GM18507 (cell line): ENCODE data around the gene WDR37.
"Not testable (repeated sequence)": the region's sequence is repeated elsewhere in the genome, so short reads cannot be mapped to it uniquely, and the experiment has no call there.

ENCODE experiments used
- DNase-seq: peaks from one replicate; pipeline ENCODE4 v3.0.0; 2011; ENCODE audit warnings: low read depth; ENCODE audit not compliant: insufficient read length; ENCODE audit errors: extremely low spot score
- FAIRE-seq: peaks from 2 replicates; lab custom pipeline; 2011; peaks lifted over from hg19 to GRCh38; lab: Jason Lieb, UNC

WDR37 gene

GRCh38 chr10:1037098-1037497 is 19.1 kb upstream of the WDR37 start:
- DNase-seq (no peak), FAIRE-seq (no peak)

GRCh38 chr10:1038769-1039168 is 17.4 kb upstream of the WDR37 start:
- DNase-seq, FAIRE-seq: not testable (repeated sequence)

GRCh38 chr10:1040133-1040532 is 16.1 kb upstream of the WDR37 start:
- FAIRE-seq, result no peak
- DNase-seq, result no peak

- FAIRE-seq (no peak), DNase-seq (no peak)
Observed at GRCh38 chr10:1041514-1041913, 14.7 kb upstream of the WDR37 start.

GRCh38 chr10:1043532-1043995 is 12.6 kb upstream of the WDR37 start:
- DNase-seq (no peak), FAIRE-seq (peak; percentile 96)

GRCh38 chr10:1044146-1044545 is 12.0 kb upstream of the WDR37 start:
- FAIRE-seq (no peak), DNase-seq (no peak)

- DNase-seq (no peak), FAIRE-seq (no peak)
Observed at GRCh38 chr10:1044964-1045363, 11.2 kb upstream of the WDR37 start.

GRCh38 chr10:1045415-1045814 is 10.8 kb upstream of the WDR37 start:
- FAIRE-seq, result no peak
- no peak for DNase-seq

GRCh38 chr10:1047937-1048336 is 8.2 kb upstream of the WDR37 start:
- FAIRE-seq, result no peak
- DNase-seq, result no peak

- no peak for DNase-seq
- no peak for FAIRE-seq
Observed at GRCh38 chr10:1048349-1048731, 7.8 kb upstream of the WDR37 start.

- peak; percentile 95 for FAIRE-seq
- DNase-seq, result peak; percentile 89
Observed at GRCh38 chr10:1048732-1049424, 7.3 kb upstream of the WDR37 start, which contains the start of gene IDI1. TSS of gene IDI1 (minus strand) at chr10:1049119. CDS start at chr10:1049003, 116 bp downstream.

- FAIRE-seq, result no peak
- no peak for DNase-seq
Observed at GRCh38 chr10:1049425-1049958, 6.7 kb upstream of the WDR37 start.

- DNase-seq (no peak), FAIRE-seq (no peak)
Observed at GRCh38 chr10:1050145-1050544, 6.0 kb upstream of the WDR37 start.

GRCh38 chr10:1050554-1050953 is 5.6 kb upstream of the WDR37 start:
- FAIRE-seq (peak; percentile 49), DNase-seq (no peak)

- no peak for FAIRE-seq
Observed at GRCh38 chr10:1054684-1055083, 1.5 kb upstream of the WDR37 start.

GRCh38 chr10:1057106-1057657 is 997 bp downstream of the WDR37 start:
- FAIRE-seq (peak; percentile 69), DNase-seq (no peak)

More at GRCh38 chr10:1054684-1055083, 1.5 kb upstream of the WDR37 start:
- DNase-seq, result no peak

- DNase-seq (no peak), FAIRE-seq (no peak)
Observed at GRCh38 chr10:1058017-1058416, 1.8 kb downstream of the WDR37 start.

- DNase-seq (no peak), FAIRE-seq (no peak)
Observed at GRCh38 chr10:1059902-1060301, 3.7 kb downstream of the WDR37 start.

GRCh38 chr10:1061930-1062774 is 6.0 kb downstream of the WDR37 start:
- no peak for DNase-seq
- no peak for FAIRE-seq

- no peak for FAIRE-seq
- DNase-seq, result no peak
Observed at GRCh38 chr10:1063232-1063865, 7.2 kb downstream of the WDR37 start.
